Ovary (tissue), 3 donors: Measurements from ENCODE around the gene SNAPC2.

Source experiments
- EP300 ChIP-seq: sonication (generic); formaldehyde crosslinking; IDR thresholded peaks from one replicate; pipeline ENCODE4 v1.6.1; 2017; ENCODE audit warnings: antibody characterized with exemption
- TF ChIP-seq, protein P1 (sequence below), 3 donors: fragments of 450-650 bp in 2 of 3; fragments of 200-600 bp in 1 of 3; IDR thresholded peaks; one replicate each; pipeline versions ENCODE4 v1.5.1 to v1.8.0; 2016 to 2022; ENCODE audit warnings: antibody characterized with exemption in 3 of 3, mild to moderate bottlenecking in 1 of 3
- donor health status: DM: no; HTN: no; CAD: no.

DNA sequence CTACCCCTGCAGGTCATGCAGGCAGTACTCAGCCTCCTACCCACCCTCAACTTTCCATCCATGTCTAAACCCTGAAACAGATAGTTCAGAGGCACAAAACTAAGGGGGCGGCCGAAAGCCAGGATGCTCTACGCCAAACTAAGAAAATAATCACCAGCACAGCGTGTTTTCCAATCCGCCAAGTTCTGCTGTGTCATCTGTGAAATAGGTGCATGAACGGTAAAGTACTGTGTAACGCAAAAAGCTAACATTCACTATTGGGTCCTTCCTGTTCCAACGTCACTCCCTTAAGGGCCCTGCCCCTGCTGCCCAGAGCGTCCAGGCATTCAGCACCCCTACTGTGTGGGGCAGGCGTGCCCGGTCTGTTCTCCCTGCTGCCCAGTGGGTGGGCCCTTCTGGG is 35.6 kb downstream of the SNAPC2 start:
- TF ChIP-seq, protein P1, sequence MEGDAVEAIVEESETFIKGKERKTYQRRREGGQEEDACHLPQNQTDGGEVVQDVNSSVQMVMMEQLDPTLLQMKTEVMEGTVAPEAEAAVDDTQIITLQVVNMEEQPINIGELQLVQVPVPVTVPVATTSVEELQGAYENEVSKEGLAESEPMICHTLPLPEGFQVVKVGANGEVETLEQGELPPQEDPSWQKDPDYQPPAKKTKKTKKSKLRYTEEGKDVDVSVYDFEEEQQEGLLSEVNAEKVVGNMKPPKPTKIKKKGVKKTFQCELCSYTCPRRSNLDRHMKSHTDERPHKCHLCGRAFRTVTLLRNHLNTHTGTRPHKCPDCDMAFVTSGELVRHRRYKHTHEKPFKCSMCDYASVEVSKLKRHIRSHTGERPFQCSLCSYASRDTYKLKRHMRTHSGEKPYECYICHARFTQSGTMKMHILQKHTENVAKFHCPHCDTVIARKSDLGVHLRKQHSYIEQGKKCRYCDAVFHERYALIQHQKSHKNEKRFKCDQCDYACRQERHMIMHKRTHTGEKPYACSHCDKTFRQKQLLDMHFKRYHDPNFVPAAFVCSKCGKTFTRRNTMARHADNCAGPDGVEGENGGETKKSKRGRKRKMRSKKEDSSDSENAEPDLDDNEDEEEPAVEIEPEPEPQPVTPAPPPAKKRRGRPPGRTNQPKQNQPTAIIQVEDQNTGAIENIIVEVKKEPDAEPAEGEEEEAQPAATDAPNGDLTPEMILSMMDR (IDR thresholded peaks at IDR 0.05): no peak
- no peak for TF ChIP-seq EP300
